ENCODE data around the gene ANXA4. TPM values are rescaled to one million over a fixed set of nuclear protein-coding genes. Genes with fewer than 3 reads are reported as not detected.

Gene ANXA4
- total RNA-seq, 1 donor from 2014 or later, result 63.6 TPM

DNA sequence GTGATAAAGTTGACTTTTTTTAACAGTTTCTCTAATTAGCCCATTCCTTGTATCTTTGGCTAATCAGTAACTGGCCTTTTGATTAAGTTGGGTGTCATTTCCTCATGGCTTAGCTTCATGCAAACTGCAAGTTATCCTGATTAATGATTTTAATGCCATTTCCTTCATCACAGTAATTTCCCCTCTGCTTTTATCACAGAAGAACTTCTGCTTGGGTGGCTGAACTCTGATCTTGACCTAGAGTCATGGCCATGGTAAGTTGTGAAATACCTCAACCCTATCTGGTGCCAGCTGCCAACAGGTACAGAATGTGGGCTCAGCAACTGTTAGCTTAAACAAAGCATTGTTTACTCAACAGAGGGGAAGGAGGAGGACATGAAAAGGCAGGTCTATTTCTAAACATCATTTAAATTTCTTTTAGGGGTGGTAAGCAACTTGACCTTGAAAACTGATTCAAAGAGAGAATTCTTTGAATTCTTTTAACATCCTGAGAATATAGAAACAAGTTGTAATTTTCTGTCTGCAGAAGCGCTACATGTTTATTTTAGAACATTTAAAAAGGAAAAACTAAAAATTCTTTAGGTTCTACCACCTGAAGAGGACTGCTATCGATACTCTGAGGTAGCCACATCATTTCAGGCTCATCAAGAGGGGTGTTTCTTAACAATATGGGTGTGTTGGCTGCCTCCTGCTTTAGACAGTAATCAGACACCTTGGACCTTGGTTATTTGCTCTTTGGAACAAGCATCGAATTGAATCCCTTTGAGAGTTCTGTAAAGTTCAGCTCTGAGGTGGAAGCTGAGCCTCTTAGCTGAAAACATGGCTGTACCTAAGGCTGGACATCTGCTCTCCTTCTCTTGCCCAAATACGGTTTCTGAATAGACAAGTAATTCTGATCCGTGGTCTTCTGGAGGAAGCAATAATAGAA, 39.7 kb downstream of the ANXA4 start:
- H3K27me3 ChIP-seq, result no peaks in the 10 kb centered on the region
- no peak overlapping the region for H3K27ac ChIP-seq
- peaks cover 13% of the 10 kb centered on the region for H3K4me1 ChIP-seq
- intact Hi-C loops (cut with DNase I), result no loop called here
- DNase-seq (ENCODE audit: extremely low spot score in 2 of 2), result no peak
- H3K4me3 ChIP-seq, result no peak overlapping the region
- H3K36me3 ChIP-seq, result peaks cover 0 to 2% of the 10 kb centered on the region in 2 donors
- TF ChIP-seq CTCF (IDR thresholded peaks at IDR 0.05), result no peak
- no peak for TF ChIP-seq POLR2A (IDR thresholded peaks at IDR 0.05)
- TF ChIP-seq POLR2AphosphoS5 (IDR thresholded peaks at IDR 0.05; ENCODE audit: insufficient read depth in 1 of 2, low read depth in 1 of 2), result peak in 1 of 2 donors; percentile 35
- no peaks in the 10 kb centered on the region for H3K9me3 ChIP-seq

- no peak for TF ChIP-seq POLR2AphosphoS5 (IDR thresholded peaks at IDR 0.05; ENCODE audit: insufficient read depth in 1 of 2, low read depth in 1 of 2)
- TF ChIP-seq POLR2A (IDR thresholded peaks at IDR 0.05), result no peak
- no peak for TF ChIP-seq CTCF (IDR thresholded peaks at IDR 0.05)
- H3K27me3 ChIP-seq, result no peaks in the 10 kb centered on the region
- H3K27ac ChIP-seq, result no peak overlapping the region
- no peak for DNase-seq (ENCODE audit: extremely low spot score in 2 of 2)
- no peak overlapping the region for H3K4me3 ChIP-seq
- no peaks in the 10 kb centered on the region for H3K9me3 ChIP-seq
- peaks cover 11% of the 10 kb centered on the region for H3K4me1 ChIP-seq
- peaks cover 0 to 17% of the 10 kb centered on the region in 2 donors for H3K36me3 ChIP-seq
- intact Hi-C loops (cut with DNase I), result no loop called here
These were observed 42.3 kb downstream of the ANXA4 start for GRCh38 chr2:69784228-69784627.

GRCh38 chr2:69785358-69785757, 43.4 kb downstream of the ANXA4 start:
- no peaks in the 10 kb centered on the region for H3K27me3 ChIP-seq
- H3K4me1 ChIP-seq, result peaks cover 17% of the 10 kb centered on the region
- no peak overlapping the region for H3K27ac ChIP-seq
- no peaks in the 10 kb centered on the region for H3K9me3 ChIP-seq
- H3K4me3 ChIP-seq, result no peak overlapping the region
- intact Hi-C loops (cut with DNase I), result no loop called here
- no peak for DNase-seq (ENCODE audit: extremely low spot score in 2 of 2)
- TF ChIP-seq CTCF (IDR thresholded peaks at IDR 0.05) (no peak), POLR2A (IDR thresholded peaks at IDR 0.05) (no peak), POLR2AphosphoS5 (IDR thresholded peaks at IDR 0.05; ENCODE audit: insufficient read depth in 1 of 2, low read depth in 1 of 2) (no peak)
- H3K36me3 ChIP-seq, result peaks cover 0 to 17% of the 10 kb centered on the region in 2 donors

DNA sequence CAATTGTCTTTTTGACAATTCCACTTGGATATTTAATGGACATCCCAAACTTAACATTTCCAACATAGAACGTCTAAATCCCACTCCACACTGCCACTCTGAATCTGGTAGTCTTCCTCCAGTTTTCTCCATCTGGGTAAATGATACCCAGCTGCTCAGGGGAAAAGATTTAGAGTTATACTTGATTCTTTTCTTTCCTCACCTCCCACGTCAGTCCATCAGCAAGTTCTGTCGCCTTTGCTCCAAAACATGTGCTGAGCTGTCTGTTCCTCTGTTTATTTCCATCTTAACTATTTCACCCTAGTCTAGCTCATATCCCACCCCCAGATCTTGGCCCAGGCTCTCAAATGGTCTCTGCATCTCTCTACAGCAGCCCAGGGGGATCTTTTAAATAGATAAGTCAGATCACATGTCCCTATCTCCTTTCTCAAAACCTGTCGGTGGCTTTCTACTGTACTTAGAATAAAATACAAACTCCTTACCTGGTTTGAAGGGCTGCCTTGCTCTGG, 44.2 kb downstream of the ANXA4 start:
- intact Hi-C loops (cut with DNase I), result no loop called here
- no peaks in the 10 kb centered on the region for H3K27me3 ChIP-seq
- TF ChIP-seq POLR2A (IDR thresholded peaks at IDR 0.05), result no peak
- no peak for TF ChIP-seq CTCF (IDR thresholded peaks at IDR 0.05)
- TF ChIP-seq POLR2AphosphoS5 (IDR thresholded peaks at IDR 0.05; ENCODE audit: insufficient read depth in 1 of 2, low read depth in 1 of 2), result no peak

More for the DNA sequence above, 44.2 kb downstream of the ANXA4 start:
- Histone ChIP-seq H3K36me3 (peaks cover 0 to 17% of the 10 kb centered on the region in 2 donors), H3K9me3 (no peaks in the 10 kb centered on the region), H3K27ac (no peak overlapping the region), H3K4me3 (no peak overlapping the region), H3K4me1 (peaks cover 24% of the 10 kb centered on the region)
- no peak for DNase-seq (ENCODE audit: extremely low spot score in 2 of 2)

Measured in vagina (tissue), 2 donors.